ENCODE data around the gene HTRA1. TPM values are rescaled to one million over a fixed set of nuclear protein-coding genes. Genes with fewer than 3 reads are reported as not detected.

HTRA1 gene
- total RNA-seq, 4 donors from 2014 or later, result 14.2 to 23.2 (median 17.2) TPM

DNA sequence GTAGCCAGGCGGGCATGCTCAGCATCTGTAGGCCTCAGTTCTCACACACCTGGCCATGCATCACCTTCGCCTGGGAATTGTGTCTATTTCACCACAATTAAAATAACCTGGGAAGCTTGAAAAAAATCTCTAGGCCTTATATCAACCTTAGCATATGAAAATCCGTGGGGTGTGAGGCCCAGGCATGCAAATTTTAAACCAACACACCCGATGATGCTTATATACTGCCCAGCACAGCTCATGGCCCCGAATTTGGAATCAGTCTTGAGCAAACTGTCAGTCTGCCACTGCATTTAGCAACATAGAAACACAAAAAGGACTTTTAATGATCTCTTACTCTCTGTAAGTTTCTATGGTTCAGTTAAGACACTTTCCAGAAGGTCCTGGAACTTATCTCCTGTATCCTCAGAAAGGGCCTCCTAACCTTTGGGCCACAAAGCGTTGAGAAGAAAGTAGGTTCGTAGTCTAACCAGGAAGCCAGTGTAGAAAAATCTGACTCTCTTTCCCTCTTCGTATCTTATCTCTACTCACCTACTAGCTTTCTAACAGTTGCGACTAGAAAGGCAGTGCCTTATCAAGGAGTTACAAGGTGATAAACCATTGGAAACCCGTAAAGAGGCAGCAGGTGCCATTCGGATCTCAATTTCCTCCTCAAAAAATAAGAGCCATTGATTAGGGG lies 87.2 kb downstream of the HTRA1 start:
- Histone ChIP-seq H3K4me1 (no peaks in the 10 kb centered on the region), H3K36me3 (no peaks in the 10 kb centered on the region), H3K27ac (no peak overlapping the region), H3K4me3 (no peak overlapping the region), H3K9me3 (no peaks in the 10 kb centered on the region), H3K27me3 (no peaks in the 10 kb centered on the region)
- ATAC-seq, result no peak
- TF ChIP-seq CTCF (IDR thresholded peaks at IDR 0.05 in 4 of 5, conservative IDR thresholded peaks at IDR 0.05 in 1 of 5) (no peak), POLR2A (IDR thresholded peaks at IDR 0.05) (no peak)
- DNase-seq, result no peak
- in situ Hi-C loops (cut with MboI; ENCODE audit: low sequenced_read_pairs in 4 of 4), result no loop called here
- intact Hi-C loops (cut with DNase I; ENCODE audit: low total_unique reads), result no loop called here

- Histone ChIP-seq H3K27me3 (no peaks in the 10 kb centered on the region), H3K4me3 (no peak overlapping the region), H3K4me1 (no peaks in the 10 kb centered on the region), H3K27ac (no peak overlapping the region), H3K36me3 (no peaks in the 10 kb centered on the region), H3K9me3 (no peaks in the 10 kb centered on the region)
- in situ Hi-C loops (cut with MboI; ENCODE audit: low sequenced_read_pairs in 4 of 4), result loop anchor here in 1 of 4 donors (25.0 kb wide), 1 partner anchor 112 kb away; no protein-coding TSS in a partner anchor
- ATAC-seq (no peak), DNase-seq (no peak)
- intact Hi-C loops (cut with DNase I; ENCODE audit: low total_unique reads), result no loop called here
- no peak for TF ChIP-seq POLR2A (IDR thresholded peaks at IDR 0.05)
- no peak for TF ChIP-seq CTCF (IDR thresholded peaks at IDR 0.05 in 4 of 5, conservative IDR thresholded peaks at IDR 0.05 in 1 of 5)
Measured at GRCh38 chr10:122549636-122550035, 88.3 kb downstream of the HTRA1 start.

DNA sequence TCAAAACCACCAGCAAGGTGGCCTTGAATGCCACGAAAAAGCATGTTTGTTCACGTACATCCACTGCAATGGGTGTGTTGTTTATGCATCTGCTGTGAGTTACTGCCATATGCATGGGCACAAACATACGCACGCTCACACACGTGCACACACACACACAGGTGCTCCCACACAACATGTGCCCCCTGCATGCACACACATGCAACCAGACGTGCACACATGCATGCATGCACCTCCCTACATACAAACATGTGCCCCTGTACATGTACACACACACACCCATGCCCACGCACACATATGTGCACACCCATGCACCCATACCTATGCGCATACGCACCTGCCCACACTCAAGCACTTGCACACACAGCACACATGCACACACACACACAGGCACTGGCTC lies 89.1 kb downstream of the HTRA1 start:
- intact Hi-C loops (cut with DNase I; ENCODE audit: low total_unique reads), result no loop called here
- in situ Hi-C loops (cut with MboI; ENCODE audit: low sequenced_read_pairs in 4 of 4), result loop anchor here in 1 of 4 donors (25.0 kb wide), 1 partner anchor 113 kb away; no protein-coding TSS in a partner anchor
- ATAC-seq, result no peak

GRCh38 chr10:122550983-122551382 lies 89.6 kb downstream of the HTRA1 start:
- H3K27me3 ChIP-seq, result peaks cover 0 to under 1% (median 0%) of the 10 kb centered on the region in 3 donors
- intact Hi-C loops (cut with DNase I; ENCODE audit: low total_unique reads) (no loop called here), in situ Hi-C loops (cut with MboI; ENCODE audit: low sequenced_read_pairs in 4 of 4) (loop anchor here in 1 of 4 donors (25.0 kb wide), 1 partner anchor 114 kb away; no protein-coding TSS in a partner anchor)
- no peaks in the 10 kb centered on the region for H3K4me1 ChIP-seq
- TF ChIP-seq POLR2A (IDR thresholded peaks at IDR 0.05), result no peak
- TF ChIP-seq CTCF (IDR thresholded peaks at IDR 0.05 in 4 of 5, conservative IDR thresholded peaks at IDR 0.05 in 1 of 5), result no peak
- H3K36me3 ChIP-seq, result no peaks in the 10 kb centered on the region
- H3K4me3 ChIP-seq, result no peak overlapping the region
- ATAC-seq (no peak), DNase-seq (no peak)
- no peaks in the 10 kb centered on the region for H3K9me3 ChIP-seq
- H3K27ac ChIP-seq, result no peak overlapping the region

More for the DNA sequence above, 89.1 kb downstream of the HTRA1 start:
- H3K36me3 ChIP-seq, result no peaks in the 10 kb centered on the region
- no peak overlapping the region for H3K4me3 ChIP-seq
- H3K9me3 ChIP-seq, result no peaks in the 10 kb centered on the region
- no peak for DNase-seq
- H3K27ac ChIP-seq, result no peak overlapping the region
- H3K4me1 ChIP-seq, result no peaks in the 10 kb centered on the region
- TF ChIP-seq POLR2A (IDR thresholded peaks at IDR 0.05) (no peak), CTCF (IDR thresholded peaks at IDR 0.05 in 4 of 5, conservative IDR thresholded peaks at IDR 0.05 in 1 of 5) (no peak)
- H3K27me3 ChIP-seq, result no peaks in the 10 kb centered on the region
